HEK293 (cell line): ENCODE data around the gene CLNK.

ENCODE experiments used
- CTCF ChIA-PET: fragments of 350-600 bp; formaldehyde crosslinking; extraction: SDS; loops from one replicate; lab custom pipeline; 2021; ENCODE audit warnings: antibody characterized with exemption; lab: Yijun Ruan, JAX
- POLR2A ChIA-PET: fragments of 300-600 bp; formaldehyde crosslinking; extraction: SDS; loops from one replicate; lab custom pipeline; 2020; ENCODE audit warnings: antibody characterized with exemption, inconsistent platforms; lab: Yijun Ruan, JAX
- H3K27ac ChIP-seq: fragments of 200-500 bp; sonication (Bioruptor generic); 2 replicates; pipeline ENCODE4 v1.5.1; 2014; ENCODE audit warnings: low read depth, low read length, control low read depth, inconsistent platforms; ENCODE audit errors: extremely low read depth
- H3K36me3 ChIP-seq, 2 experiments: fragments of 200-500 bp in 1 of 2; sonication (Bioruptor generic) in 1 of 2; 1 replicate in 1 of 2; 2 replicates in 1 of 2; pipeline ENCODE4 v1.5.1; 2014 to 2017; ENCODE audit warnings: inconsistent platforms in 2 of 2, low read length in 2 of 2; ENCODE audit not compliant: control insufficient read depth in 2 of 2, insufficient read depth in 1 of 2
- H3K4me1 ChIP-seq: fragments of 200-500 bp; sonication (Bioruptor generic); 2 replicates; pipeline ENCODE4 v1.5.1; 2014; ENCODE audit warnings: mild to moderate bottlenecking, low read length, inconsistent platforms; ENCODE audit not compliant: control insufficient read depth, insufficient read depth
- H3K4me3 ChIP-seq: 2 replicates; pipeline ENCODE4 v1.5.1; 2011; ENCODE audit warnings: low read depth, mild to moderate bottlenecking, control low read depth, low read length, moderate library complexity
- H3K9me3 ChIP-seq: fragments of 200-500 bp; sonication (Bioruptor generic); 2 replicates; pipeline ENCODE4 v1.5.1; 2014; ENCODE audit warnings: low read depth, low read length, inconsistent platforms; ENCODE audit not compliant: control insufficient read depth, insufficient read depth
- GFI1B ChIP-seq: fragments of 450-650 bp; formaldehyde crosslinking; IDR thresholded peaks from 2 replicates; pipeline ENCODE4 v1.5.1; 2016; ENCODE audit warnings: missing biosample characterization, missing genetic modification characterization
- GLIS2 ChIP-seq: fragments of 450-650 bp; formaldehyde crosslinking; IDR thresholded peaks from 2 replicates; pipeline ENCODE4 v1.5.1; 2016; ENCODE audit warnings: missing biosample characterization, missing genetic modification characterization
- KLF9 ChIP-seq: fragments of 450-650 bp; formaldehyde crosslinking; IDR thresholded peaks from 2 replicates; pipeline ENCODE4 v1.5.1; 2016; ENCODE audit warnings: missing biosample characterization, missing genetic modification characterization, low read depth
- PRDM1 ChIP-seq: fragments of 450-650 bp; formaldehyde crosslinking; IDR thresholded peaks from 2 replicates; pipeline ENCODE4; 2016; ENCODE audit warnings: missing biosample characterization, missing genetic modification characterization
- RBAK ChIP-seq: fragments of 450-650 bp; formaldehyde crosslinking; IDR thresholded peaks from 2 replicates; pipeline ENCODE4 v1.5.1; 2016; ENCODE audit warnings: missing biosample characterization, missing genetic modification characterization
- REPIN1 ChIP-seq: fragments of 450-650 bp; formaldehyde crosslinking; IDR thresholded peaks from 2 replicates; pipeline ENCODE4 v1.5.1; 2017; ENCODE audit warnings: missing biosample characterization, missing genetic modification characterization, low read depth
- ZBTB6 ChIP-seq: fragments of 450-650 bp; formaldehyde crosslinking; IDR thresholded peaks from 2 replicates; pipeline ENCODE4 v1.5.1; 2017; ENCODE audit warnings: missing biosample characterization, missing genetic modification characterization
- ZNF132 ChIP-seq: fragments of 450-650 bp; formaldehyde crosslinking; IDR thresholded peaks from 2 replicates; pipeline ENCODE4 v1.5.1; 2017; ENCODE audit warnings: missing biosample characterization, missing genetic modification characterization, borderline replicate concordance
- ZNF146 ChIP-seq: fragments of 450-650 bp; formaldehyde crosslinking; IDR thresholded peaks from 2 replicates; pipeline ENCODE4 v1.5.1; 2016; ENCODE audit warnings: missing biosample characterization, missing genetic modification characterization
- ZNF169 ChIP-seq: fragments of 450-650 bp; formaldehyde crosslinking; IDR thresholded peaks from 2 replicates; pipeline ENCODE4 v1.5.1; 2016; ENCODE audit warnings: missing biosample characterization, missing genetic modification characterization
- ZNF211 ChIP-seq: fragments of 450-650 bp; formaldehyde crosslinking; IDR thresholded peaks from 2 replicates; pipeline ENCODE4 v1.5.1; 2016; ENCODE audit warnings: low read depth, missing biosample characterization, missing genetic modification characterization
- ZNF292 ChIP-seq: fragments of 450-650 bp; formaldehyde crosslinking; IDR thresholded peaks from 2 replicates; pipeline ENCODE4 v1.5.1; 2016; ENCODE audit warnings: low read depth, missing biosample characterization, missing genetic modification characterization, borderline replicate concordance
- ZNF341 ChIP-seq: fragments of 450-650 bp; formaldehyde crosslinking; IDR thresholded peaks from 2 replicates; pipeline ENCODE4; 2016; ENCODE audit warnings: low read depth, missing biosample characterization, missing genetic modification characterization
- ZNF639 ChIP-seq: fragments of 450-650 bp; formaldehyde crosslinking; IDR thresholded peaks from 2 replicates; pipeline ENCODE4 v1.5.1; 2016; ENCODE audit warnings: missing biosample characterization, missing genetic modification characterization
- ZNF660 ChIP-seq: fragments of 450-650 bp; IDR thresholded peaks from 2 replicates; pipeline ENCODE4 v1.5.1; 2018; ENCODE audit warnings: missing biosample characterization, mild to moderate bottlenecking, missing genetic modification characterization
- ZNF664 ChIP-seq: fragments of 450-650 bp; formaldehyde crosslinking; IDR thresholded peaks from 2 replicates; pipeline ENCODE4 v1.5.1; 2016; ENCODE audit warnings: missing biosample characterization, missing genetic modification characterization
- ZNF677 ChIP-seq: fragments of 450-650 bp; IDR thresholded peaks from 2 replicates; pipeline ENCODE4 v1.5.0; 2018; ENCODE audit warnings: missing biosample characterization, mild to moderate bottlenecking, missing genetic modification characterization, moderate library complexity
- ZNF791 ChIP-seq: fragments of 450-650 bp; formaldehyde crosslinking; IDR thresholded peaks from 2 replicates; pipeline ENCODE4 v1.5.1; 2016; ENCODE audit warnings: missing biosample characterization, missing genetic modification characterization
- ZNF792 ChIP-seq: fragments of 450-650 bp; formaldehyde crosslinking; IDR thresholded peaks from 2 replicates; pipeline ENCODE4 v1.5.1; 2016; ENCODE audit warnings: missing biosample characterization, missing genetic modification characterization
- ZSCAN23 ChIP-seq: fragments of 450-650 bp; formaldehyde crosslinking; IDR thresholded peaks from 2 replicates; pipeline ENCODE4 v1.5.1; 2016; ENCODE audit warnings: missing biosample characterization, missing genetic modification characterization
- ZSCAN30 ChIP-seq: fragments of 450-650 bp; IDR thresholded peaks from 2 replicates; pipeline ENCODE4 v1.5.1; 2018; ENCODE audit warnings: missing biosample characterization, mild to moderate bottlenecking, missing genetic modification characterization, moderate library complexity
- TF ChIP-seq, protein P1 (sequence below): fragments of 450-650 bp; formaldehyde crosslinking; IDR thresholded peaks from 2 replicates; pipeline ENCODE4; 2016; ENCODE audit warnings: missing biosample characterization, missing genetic modification characterization
- TF ChIP-seq, protein P2 (sequence below): fragments of 450-650 bp; formaldehyde crosslinking; IDR thresholded peaks from 2 replicates; pipeline ENCODE4 v1.5.1; 2016; ENCODE audit warnings: missing biosample characterization, missing genetic modification characterization

The CLNK gene

GRCh38 chr4:10482913-10483312, 201.7 kb downstream of the CLNK start:
- CTCF ChIA-PET, result interaction anchor here (0.8 to 1.5 kb wide), 2 partner anchors 22 to 56 kb away, joined by 3 to 4 read pairs; no protein-coding TSS in a partner anchor
- POLR2A ChIA-PET, result no interaction called here

GRCh38 chr4:10480616-10481015, 204.0 kb downstream of the CLNK start:
- H3K36me3 ChIP-seq, result no peaks in the 10 kb centered on the region
- TF ChIP-seq ZNF146 (no peak), ZNF211 (tag by site-specific recombination) (no peak), ZNF660 (tag by site-specific recombination) (no peak), ZBTB6 (tag by site-specific recombination) (no peak)
- no peak overlapping the region for H3K4me3 ChIP-seq
- POLR2A ChIA-PET, result no interaction called here
- no peaks in the 10 kb centered on the region for H3K4me1 ChIP-seq
- no peaks in the 10 kb centered on the region for H3K9me3 ChIP-seq
- H3K27ac ChIP-seq, result no peak overlapping the region
- CTCF ChIA-PET, result interaction anchor here (0.9 kb wide), 1 partner anchor 17 kb away, joined by 3 read pairs; no protein-coding TSS in a partner anchor

More at GRCh38 chr4:10482913-10483312, 201.7 kb downstream of the CLNK start:
- Histone ChIP-seq H3K9me3 (no peaks in the 10 kb centered on the region), H3K4me1 (no peaks in the 10 kb centered on the region), H3K4me3 (no peak overlapping the region), H3K36me3 (no peaks in the 10 kb centered on the region), H3K27ac (no peak overlapping the region)
- TF ChIP-seq ZNF132 (tag by site-specific recombination) (no peak), ZNF677 (no peak), REPIN1 (tag by site-specific recombination) (no peak), ZBTB6 (tag by site-specific recombination) (peak; percentile 62; the same call in 1 of the 2 replicates)

DNA sequence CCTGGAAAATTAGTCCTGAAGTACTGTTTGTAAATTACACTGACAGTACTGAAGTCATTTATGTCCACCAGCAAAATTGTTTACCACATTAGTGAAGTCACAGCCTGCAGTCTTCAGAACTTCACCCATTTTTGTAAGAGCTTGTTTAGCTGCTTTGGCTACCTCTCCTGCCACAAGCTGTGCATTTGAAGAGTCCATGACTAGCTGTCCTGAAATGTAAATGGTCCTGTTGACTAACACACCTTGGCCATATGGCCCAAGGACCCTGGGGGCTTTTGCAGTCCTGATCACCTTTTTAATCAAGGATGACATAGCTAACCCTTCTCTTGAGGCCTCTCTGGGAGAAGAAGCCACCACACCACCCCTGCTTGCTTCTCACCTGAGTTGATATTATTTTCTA, 205.9 kb downstream of the CLNK start:
- Histone ChIP-seq H3K36me3 (no peaks in the 10 kb centered on the region), H3K27ac (no peak overlapping the region), H3K4me3 (no peak overlapping the region), H3K9me3 (no peaks in the 10 kb centered on the region), H3K4me1 (no peaks in the 10 kb centered on the region)
- POLR2A ChIA-PET, result no interaction called here
- CTCF ChIA-PET, result no interaction called here
- TF ChIP-seq ZSCAN30 (tag by site-specific recombination) (no peak), RBAK (tag by site-specific recombination) (no peak), ZNF292 (tag by site-specific recombination) (no peak), GFI1B (no peak), ZNF791 (tag by site-specific recombination) (no peak), GLIS2 (tag by site-specific recombination) (no peak), KLF9 (no peak), ZNF169 (tag by site-specific recombination) (no peak), PRDM1 (tag by site-specific recombination) (no peak), ZSCAN23 (tag by site-specific recombination) (no peak), ZNF341 (tag by site-specific recombination) (no peak), ZNF792 (no peak), ZNF639 (no peak), ZNF664 (tag by site-specific recombination) (no peak)
- TF ChIP-seq, protein P1, sequence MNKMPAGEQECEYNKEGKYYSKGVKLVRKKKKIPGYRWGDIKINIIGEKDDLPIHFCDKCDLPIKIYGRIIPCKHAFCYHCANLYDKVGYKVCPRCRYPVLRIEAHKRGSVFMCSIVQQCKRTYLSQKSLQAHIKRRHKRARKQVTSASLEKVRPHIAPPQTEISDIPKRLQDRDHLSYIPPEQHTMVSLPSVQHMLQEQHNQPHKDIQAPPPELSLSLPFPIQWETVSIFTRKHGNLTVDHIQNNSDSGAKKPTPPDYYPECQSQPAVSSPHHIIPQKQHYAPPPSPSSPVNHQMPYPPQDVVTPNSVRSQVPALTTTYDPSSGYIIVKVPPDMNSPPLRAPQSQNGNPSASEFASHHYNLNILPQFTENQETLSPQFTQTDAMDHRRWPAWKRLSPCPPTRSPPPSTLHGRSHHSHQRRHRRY (tag by site-specific recombination), result no peak
- TF ChIP-seq, protein P2, sequence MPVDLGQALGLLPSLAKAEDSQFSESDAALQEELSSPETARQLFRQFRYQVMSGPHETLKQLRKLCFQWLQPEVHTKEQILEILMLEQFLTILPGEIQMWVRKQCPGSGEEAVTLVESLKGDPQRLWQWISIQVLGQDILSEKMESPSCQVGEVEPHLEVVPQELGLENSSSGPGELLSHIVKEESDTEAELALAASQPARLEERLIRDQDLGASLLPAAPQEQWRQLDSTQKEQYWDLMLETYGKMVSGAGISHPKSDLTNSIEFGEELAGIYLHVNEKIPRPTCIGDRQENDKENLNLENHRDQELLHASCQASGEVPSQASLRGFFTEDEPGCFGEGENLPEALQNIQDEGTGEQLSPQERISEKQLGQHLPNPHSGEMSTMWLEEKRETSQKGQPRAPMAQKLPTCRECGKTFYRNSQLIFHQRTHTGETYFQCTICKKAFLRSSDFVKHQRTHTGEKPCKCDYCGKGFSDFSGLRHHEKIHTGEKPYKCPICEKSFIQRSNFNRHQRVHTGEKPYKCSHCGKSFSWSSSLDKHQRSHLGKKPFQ (tag by site-specific recombination), result no peak
